Activated CD4-positive, alpha-beta T cell treated with anti-CD3 and anti-CD28 coated beads, Interleukin-2, amount 50 U/mL, for 16 hours (primary cell): ENCODE measurements around the gene ZP1.
"Not testable (repeated sequence)": the region's sequence is repeated elsewhere in the genome, so short reads cannot be mapped to it uniquely, and the experiment has no call there.

ENCODE experiments used
- DNase-seq: peaks from one replicate; pipeline ENCODE4 v3.0.0-alpha.2; 2020

Gene ZP1, protein sequence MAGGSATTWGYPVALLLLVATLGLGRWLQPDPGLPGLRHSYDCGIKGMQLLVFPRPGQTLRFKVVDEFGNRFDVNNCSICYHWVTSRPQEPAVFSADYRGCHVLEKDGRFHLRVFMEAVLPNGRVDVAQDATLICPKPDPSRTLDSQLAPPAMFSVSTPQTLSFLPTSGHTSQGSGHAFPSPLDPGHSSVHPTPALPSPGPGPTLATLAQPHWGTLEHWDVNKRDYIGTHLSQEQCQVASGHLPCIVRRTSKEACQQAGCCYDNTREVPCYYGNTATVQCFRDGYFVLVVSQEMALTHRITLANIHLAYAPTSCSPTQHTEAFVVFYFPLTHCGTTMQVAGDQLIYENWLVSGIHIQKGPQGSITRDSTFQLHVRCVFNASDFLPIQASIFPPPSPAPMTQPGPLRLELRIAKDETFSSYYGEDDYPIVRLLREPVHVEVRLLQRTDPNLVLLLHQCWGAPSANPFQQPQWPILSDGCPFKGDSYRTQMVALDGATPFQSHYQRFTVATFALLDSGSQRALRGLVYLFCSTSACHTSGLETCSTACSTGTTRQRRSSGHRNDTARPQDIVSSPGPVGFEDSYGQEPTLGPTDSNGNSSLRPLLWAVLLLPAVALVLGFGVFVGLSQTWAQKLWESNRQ

DNA sequence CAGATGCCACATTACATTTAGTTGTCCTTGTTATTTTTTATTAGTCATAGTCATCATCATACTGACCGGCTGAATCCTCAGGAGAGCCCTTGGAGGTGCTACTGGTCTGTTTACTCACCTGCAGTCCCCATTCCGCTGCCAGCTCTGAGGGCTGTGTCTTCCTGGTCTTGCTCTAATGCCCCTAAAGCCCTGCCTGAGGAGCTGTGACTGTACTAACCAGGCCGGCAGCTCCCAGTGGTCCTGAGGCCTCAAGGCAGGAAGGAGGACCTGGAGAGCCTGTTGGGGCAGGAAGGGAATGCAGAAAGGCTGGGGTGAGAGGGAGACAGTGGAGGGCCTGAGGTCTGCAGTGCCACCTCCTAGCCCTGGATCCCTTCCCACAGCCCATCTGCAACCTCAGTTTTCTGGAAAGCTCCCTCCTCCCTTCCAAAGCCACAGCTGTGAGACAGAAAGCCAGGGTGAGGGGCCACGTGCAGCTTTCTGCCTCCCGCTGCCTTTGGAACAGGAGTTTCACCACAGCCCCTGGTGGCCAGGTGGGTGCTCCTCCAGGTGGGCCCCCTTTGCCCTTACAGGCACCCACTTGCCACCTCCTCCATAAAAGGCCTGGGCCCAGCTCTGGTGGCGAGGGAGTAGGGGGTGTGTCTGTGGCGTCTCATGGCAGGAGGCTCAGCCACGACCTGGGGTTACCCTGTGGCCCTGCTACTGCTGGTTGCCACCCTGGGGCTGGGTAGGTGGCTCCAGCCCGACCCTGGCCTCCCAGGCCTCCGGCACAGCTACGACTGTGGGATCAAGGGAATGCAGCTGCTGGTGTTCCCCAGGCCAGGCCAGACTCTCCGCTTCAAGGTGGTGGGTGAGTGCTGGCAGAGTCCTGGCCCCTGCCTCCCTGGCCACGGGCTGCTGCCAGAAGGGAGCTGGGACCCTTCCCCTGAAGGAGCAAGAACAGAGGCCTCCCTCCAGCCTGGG, at the start of gene ZP1:
TSS of gene ZP1 (plus strand) at position 632 of the 960 bp plus-strand sequence. CDS start at position 652, 20 bp downstream.
- DNase-seq, result no peak

DNA sequence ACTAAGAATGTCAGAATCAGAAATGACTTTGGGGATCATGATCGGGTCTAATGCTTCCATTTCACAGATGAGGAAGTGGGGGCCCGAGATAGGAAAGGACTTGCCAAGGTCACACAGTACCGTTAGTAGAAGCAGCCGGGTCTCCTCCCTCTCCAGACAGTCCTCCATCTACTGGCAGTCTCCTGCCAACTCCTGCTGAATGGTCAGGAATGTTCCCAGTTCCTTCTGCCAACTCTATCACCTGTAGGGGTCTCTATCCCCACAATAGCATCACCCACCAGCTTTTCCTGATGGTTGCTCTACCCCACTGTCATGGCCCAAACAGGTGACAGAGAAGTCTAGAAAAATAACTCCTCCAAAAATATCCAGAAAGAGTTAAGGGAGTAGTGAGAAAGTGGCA, 49.3 kb upstream of the ZP1 start:
- DNase-seq, result no peak

DNA sequence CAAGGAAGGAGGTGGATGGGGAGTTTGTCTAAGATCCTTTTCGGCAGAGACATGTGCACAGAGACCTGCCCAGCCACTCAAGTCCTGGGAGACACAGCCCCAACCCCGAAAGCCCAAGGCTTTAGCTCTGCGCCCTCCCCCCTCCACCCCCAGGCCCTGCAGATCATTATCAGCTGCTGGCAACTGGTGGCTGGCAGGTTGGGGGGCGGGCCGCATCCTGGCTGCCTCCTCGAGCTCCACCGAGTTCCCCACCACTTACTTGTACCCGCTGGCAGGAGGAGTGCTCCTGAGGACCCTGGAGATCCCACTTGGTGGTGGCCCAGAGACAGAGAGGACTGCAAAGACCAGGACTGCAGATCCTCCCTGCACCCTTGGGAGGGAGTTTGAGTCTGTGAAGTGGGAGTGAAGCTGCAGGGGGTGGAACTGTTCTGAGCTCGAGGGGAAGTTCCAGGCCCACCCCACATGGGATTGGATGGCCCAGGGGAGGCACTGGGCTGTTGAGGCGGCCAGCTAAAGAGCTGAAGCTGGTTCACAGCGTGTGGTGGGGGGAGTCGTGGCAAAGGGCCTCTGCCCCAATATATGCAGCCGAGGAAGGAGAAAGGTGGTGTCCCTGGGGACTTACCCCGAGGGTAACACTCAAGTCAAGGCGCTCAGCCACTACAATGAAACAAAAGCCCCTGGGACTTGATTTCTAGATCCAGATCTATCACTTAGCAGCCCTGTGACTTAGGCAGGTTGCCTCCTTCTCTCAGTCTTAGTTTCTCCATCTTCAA, 45.3 kb upstream of the ZP1 start:
- no peak for DNase-seq

DNA sequence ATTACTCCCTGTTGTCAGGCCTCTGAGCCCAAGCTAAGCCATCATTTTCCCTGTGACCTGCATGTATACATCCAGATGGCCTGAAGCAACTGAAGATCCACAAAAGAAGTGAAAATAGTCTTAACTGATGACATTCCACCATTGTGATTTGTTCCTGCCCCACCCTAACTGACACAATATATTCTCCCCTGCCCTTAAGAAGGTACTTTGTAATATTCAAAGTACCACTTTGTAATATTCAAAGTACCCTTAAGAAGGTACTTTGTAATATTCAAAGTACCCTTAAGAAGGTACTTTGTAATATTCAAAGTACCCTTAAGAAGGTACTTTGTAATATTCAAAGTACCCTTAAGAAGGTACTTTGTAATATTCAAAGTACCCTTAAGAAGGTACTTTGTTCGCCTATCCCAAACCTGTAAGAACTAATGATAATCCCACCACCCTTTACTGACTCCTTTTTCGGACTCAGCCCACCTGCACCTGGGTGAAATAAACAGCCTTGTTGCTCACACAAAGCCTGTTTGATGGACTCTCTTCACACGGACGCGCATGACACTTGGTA, 43.5 kb upstream of the ZP1 start:
- not testable (repeated sequence) for DNase-seq

DNA sequence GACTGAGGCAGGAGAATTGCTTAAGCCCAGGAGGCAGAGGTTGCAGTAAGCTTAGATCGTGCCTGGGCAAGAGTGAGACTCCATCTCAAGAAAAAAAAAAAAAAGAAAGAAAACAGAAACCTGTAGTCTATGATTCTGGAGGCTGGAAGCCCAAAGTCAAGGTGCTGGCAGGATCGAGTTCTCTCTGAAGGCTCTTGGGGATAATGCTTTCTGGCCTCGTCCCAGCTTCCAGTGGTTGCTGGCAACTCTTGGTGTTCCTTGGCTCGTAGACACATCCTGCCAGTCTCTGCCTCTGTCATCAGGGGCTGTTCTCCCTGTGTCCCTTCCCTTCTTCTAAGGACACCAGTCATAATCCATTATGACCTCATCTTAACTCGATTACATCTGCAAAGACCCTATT, 42.2 kb upstream of the ZP1 start:
- DNase-seq, result no peak

DNA sequence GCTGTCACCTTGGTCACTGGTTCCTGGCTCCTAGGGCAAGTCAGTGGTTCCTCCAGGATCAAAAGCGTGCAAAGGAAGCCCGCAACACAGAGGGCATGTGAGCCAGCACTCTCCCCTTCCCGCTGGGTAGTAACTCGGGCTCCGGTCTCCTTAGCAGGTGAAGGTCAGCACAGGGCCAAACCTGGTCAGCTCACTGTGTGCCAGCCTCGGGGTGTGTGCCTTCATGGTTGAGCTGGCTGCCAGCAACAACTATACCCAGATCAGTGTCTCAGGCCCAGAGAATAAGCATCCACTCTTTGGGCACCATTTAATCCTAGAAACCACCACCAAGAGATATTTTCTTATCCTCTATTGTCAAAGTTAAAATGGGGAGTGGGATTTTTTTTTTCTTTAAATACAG, 41.6 kb upstream of the ZP1 start:
- no peak for DNase-seq

DNA sequence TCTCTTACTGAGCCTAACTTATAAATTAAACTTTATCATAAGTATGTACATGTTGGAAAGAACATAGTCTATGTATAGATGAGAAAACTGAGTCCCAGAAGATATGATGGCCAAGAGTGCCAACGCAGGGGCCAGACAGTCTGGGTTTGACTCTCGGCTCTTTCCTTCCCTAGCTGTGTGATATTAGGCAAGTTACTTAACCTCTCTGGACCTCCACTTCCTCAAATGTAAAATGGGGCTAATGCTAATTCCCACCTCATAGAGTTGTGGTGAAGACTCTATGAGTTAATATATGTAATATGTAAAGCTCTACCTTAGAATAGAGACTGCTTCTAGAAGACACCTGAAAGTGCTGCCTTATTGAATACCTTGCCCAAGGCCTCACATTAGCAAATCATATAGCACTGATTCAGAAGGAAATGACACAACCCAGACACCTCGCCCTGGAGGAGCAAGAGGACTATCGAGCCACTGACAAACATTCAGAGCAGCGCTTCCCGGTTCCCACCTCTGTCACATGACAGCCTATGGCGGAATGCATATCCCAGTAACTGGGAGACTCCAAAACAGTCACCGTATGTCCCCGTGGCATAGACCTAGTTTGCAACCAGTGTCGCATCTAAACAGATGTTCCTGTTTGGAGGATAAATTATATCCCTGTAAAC, 36.7 kb upstream of the ZP1 start:
- DNase-seq, result no peak

DNA sequence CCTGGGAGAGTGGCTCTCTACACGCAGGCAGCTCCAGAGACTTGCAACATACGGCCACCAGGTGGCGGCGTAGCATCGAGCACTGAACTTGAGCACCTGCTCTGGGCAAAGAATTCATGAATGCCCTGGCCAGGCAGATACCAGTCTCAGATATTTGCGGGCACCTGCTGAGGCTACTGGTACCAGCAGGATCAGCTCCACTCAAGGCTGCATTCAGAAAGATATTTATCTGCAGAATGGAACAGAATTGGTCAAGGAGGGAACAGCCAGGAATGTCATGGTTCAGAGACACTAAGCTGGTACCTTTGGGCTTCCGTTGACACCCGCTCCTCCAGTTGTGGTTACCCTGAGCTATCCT, 36.2 kb upstream of the ZP1 start:
- peak; percentile 82 for DNase-seq

DNA sequence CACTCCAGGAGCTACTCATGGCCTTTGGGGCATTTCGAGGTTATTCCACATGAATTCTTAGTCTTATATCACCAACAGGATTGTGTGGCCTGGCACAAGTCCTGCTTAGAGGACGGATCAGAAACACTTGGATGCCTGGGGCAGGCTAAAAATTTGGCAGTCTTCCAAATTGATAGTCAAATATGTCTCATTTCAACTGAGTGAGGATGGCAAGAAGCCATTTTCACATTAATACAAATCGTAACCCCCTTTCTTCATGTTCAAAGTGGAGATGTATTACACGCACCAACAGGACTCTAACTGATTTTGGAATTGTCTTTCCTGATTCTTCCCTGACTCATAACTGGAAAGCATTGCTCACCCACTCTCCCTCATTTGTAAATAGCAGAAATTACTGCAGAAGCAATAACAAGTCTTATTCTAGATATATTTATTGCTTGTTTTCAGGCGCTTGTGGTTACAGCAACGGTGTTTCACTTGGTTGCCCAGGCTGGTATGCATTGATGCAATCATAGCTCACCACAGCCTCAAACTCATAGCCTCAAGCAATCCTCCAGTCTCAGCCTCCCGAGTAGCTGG, 35.8 kb upstream of the ZP1 start:
- DNase-seq, result no peak

DNA sequence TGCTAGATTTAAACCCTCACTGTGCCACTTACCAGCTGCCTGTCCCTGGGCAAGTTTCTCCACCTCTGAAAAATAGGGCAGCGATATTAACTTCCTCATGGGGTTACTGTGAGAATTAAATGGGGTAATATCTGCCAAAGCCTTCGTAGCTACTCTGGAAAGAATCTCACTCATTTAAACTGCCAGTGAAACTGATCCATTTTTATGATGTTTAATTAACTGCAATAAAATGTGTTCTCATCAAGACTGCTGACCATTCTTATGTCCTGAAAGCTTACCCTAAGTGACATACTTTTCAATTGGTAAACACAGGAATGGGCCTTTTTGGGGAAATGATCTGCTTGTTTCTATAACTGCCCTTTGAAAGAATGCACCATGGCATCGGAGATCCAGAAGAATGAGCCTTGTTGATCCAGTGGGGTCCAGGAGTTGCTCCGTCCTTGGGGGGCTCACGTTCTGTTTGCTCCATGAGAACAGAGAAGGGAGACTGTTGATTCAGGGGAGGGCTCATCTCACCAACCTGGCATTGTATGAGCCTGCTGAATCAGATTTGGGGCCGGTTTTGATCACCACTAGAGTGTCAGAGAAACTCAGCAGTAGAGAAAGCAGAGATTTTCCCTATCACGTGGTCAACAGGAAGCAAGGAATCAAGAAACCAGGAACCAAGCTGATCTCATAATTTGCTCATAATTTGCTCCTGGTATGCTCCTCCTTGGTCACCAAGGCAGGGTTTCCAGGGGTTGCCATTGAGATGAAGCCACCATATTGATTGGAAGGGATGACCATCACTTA, 32.4 kb upstream of the ZP1 start:
- no peak for DNase-seq

DNA sequence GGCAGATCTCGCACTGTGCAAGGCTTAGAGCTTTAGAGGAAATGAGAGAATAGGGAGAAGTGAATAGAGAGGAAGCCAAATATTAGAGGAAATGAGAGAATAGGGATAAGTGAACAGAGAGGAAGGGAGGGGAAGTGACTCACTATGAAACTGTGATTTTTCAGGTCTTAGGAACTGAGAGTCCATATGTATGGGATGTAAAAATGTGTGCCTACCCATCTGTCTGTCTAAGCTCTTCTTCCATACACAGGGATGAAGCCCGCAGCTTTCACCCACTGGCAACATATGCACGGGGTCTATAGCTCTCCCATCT, 31.9 kb upstream of the ZP1 start:
- no peak for DNase-seq

DNA sequence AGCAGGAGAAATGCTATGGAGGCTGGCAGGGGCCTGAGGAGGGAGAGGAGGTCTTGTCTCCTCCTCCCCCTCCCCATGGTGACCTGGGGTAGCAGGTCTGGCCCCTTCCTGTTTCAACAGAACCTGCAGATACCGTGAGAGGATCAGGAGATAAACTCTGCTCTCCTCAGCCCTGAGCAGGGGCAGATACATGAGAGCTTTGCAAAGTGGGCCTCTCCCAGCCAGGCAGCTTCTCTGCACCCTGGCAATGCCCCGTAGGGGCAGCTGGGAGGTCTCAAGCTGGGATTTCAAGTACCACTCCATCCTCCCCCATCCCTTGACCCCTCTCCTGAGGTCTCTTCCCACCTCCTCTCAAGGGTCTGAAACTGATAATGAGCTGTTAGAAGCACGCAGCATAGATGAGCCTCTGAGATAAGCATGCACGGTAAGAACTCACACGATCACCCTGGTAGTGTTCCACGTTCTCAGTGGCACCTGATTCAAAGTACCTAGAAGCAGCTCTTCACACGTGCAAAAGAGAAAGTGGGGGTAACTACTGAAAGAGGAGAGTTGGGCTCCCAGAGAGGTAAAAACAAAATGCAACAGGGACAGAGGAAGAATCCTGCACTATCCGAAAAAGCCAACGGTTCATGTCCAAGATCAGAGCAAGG, 30.4 kb upstream of the ZP1 start:
- peak; percentile 16 for DNase-seq

DNA sequence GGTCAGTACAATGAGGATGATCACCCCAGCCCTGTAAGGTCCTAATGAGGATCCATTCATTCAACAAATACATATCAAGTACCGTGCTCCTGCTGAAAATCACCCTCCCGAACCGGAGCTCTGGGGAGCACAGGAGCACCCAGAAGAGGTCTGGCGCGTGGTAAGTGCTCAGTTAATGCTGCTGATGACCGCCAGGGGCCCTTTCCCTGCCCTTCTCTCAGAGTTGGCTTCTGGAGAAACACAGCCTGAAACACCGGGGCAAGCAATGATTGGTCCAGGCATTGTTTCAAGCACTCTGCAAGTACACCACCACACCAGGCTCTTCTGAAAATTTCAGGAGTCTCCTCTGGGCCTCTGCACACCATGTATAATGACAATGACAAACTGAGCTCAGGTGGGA, 29.2 kb upstream of the ZP1 start:
- DNase-seq, result no peak

DNA sequence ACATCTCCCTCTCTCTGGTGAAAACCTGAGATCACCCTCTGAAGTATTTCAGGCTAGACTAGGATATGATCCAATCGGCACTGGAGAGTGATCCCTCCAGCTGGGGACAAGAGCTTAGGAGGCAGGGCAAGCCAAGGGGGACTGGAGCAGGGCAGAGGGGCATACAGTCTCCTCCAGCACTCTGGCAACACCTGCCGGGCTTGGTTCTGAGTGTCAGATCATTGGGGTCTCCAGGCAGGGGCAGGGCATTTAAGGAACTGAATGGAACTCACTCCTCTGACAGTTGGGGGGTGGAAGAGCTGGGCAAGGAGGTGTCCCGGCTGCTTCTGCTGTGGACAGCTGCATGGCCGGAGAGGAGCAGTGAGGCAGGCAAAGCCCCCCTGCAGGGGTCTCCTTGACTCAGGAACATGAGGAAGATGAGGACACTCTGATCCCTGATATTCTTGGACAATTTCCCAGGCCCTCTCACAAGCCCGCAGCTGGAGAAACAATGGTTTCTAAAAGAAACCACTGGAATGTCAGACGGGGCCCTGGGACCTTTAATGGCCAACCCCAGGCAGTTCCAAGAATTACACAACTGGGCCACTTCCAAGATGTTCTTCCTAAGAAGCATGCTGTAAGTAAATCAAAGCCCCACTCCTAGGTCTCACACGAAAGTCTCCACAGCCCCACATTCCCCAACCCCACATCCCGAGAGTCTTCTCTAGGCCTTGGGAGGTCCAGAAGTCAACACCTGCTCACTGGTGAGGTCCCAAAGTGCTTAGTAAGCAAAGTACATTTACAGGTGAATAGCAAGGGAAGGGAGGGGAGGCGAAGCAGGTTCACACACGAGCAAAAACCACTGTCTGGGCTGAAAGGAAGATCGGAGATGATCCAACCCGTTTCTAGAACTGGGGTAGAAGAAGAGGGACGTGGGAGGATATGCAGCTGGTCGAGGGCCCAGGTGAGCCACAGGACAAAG, 26.6 kb upstream of the ZP1 start:
- no peak for DNase-seq

DNA sequence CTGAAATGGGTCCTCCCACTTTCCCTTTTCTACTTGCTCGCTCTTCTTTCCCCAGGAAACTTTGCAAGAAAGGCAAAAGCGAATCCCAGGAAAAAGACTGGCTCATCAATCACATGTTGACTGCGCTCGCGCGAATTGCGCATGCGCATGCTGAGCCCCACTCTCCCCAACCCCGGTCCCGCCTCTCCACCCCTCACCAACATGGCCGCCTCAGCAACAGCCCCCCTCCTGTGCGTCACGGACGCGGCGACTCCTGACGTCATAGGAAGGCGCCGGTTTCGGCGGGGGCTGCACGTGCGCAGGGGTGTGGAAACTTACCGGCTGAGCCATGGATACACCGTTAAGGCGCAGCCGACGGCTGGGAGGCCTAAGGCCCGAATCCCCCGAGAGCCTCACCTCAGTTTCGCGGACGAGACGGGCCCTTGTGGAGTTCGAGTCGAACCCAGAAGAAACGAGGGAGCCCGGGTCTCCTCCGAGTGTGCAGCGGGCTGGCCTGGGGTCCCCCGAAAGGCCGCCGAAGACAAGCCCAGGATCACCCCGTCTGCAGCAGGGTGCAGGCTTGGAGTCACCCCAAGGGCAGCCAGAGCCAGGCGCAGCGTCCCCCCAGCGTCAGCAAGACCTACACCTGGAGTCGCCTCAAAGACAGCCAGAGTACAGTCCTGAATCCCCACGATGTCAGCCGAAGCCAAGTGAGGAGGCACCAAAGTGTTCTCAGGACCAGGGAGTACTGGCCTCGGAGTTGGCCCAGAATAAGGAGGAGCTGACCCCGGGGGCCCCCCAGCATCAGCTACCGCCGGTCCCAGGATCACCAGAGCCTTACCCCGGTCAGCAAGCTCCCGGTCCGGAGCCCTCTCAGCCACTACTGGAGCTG, 25.3 kb upstream of the ZP1 start, which contains the start of gene CCDC86:
TSS of gene CCDC86 (plus strand) at position 317 of the 871 bp plus-strand sequence. CDS start at position 329, 12 bp downstream.
- DNase-seq, result peak; percentile 98

DNA sequence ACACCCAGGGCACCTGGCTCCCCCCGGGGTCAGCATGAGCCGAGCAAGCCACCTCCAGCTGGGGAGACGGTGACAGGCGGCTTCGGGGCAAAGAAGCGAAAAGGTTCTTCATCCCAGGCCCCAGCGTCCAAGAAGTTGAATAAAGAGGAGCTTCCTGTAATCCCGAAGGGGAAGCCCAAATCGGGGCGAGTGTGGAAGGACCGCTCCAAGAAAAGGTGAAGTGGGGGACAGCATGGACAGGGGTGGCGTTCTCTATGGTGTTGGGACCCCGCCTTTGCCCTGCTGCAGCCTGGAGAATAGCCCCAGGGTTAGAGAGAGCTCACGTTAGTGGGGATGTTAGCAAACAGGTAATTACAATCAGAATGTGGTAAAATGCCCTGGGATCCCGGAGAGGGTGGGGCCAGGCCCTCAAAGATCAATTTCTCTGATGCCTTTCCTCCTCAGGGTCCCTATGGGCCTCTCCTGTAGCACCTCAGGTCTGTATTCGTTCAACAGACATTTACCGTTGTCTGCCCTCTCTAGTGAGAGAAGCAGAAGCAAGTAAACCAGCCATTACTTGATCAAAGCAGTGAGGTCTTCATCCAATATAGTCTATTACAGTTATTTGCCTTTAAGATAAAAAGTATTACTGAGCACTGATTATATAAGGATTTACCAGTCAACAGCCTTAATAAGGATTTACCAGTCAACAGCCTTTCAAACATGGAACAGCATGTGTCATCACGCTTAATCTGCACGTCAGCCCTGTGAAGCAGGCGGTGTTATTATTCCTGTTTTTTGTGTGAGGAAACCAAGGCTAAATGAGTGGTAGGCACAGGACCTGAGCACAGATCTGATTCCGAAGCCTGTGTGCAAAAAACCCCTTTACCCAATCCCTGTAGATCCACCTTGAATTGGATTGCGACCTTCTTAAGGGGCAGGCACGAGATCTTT, 24.4 kb upstream of the ZP1 start:
- no peak for DNase-seq
